NB4 (cell line): ENCODE results near the gene ZNF598.

ENCODE experiments used
- POLR2A ChIP-seq: IDR thresholded peaks from 2 replicates; pipeline ENCODE4 v1.6.1; 2011; ENCODE audit warnings: mild to moderate bottlenecking; ENCODE audit not compliant: insufficient read length; ENCODE audit errors: extremely low read depth
- TF ChIP-seq, protein P1 (sequence below): IDR thresholded peaks from one replicate; pipeline ENCODE4 v1.5.1; 2012; ENCODE audit warnings: low read depth, low read length

DNA sequence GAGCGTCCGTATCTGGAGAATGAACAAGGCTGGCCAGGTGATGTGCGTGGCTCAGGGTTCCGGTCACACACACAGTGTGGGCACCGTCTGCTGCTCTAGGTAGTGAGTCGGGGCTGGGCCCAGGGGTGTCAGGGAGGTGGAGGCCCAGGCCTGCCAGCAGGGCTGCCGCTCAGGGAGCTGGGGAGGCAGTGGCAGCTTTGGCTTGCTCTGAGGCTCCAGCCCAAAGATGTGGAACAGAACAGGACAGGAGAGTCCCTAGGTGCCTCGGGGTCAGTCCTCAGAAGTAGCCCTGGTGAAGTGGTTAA is 33.5 kb downstream of the ZNF598 start:
- TF ChIP-seq POLR2A, result no peak
- TF ChIP-seq, protein P1, sequence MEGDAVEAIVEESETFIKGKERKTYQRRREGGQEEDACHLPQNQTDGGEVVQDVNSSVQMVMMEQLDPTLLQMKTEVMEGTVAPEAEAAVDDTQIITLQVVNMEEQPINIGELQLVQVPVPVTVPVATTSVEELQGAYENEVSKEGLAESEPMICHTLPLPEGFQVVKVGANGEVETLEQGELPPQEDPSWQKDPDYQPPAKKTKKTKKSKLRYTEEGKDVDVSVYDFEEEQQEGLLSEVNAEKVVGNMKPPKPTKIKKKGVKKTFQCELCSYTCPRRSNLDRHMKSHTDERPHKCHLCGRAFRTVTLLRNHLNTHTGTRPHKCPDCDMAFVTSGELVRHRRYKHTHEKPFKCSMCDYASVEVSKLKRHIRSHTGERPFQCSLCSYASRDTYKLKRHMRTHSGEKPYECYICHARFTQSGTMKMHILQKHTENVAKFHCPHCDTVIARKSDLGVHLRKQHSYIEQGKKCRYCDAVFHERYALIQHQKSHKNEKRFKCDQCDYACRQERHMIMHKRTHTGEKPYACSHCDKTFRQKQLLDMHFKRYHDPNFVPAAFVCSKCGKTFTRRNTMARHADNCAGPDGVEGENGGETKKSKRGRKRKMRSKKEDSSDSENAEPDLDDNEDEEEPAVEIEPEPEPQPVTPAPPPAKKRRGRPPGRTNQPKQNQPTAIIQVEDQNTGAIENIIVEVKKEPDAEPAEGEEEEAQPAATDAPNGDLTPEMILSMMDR, result no peak
